Measurements from ENCODE around the gene DIRAS1. TPM values are rescaled to one million over a fixed set of nuclear protein-coding genes. Genes with fewer than 3 reads are reported as not detected.

DIRAS1 gene
- total RNA-seq, 1 donor from 2014 or later = 47.1 TPM

DNA sequence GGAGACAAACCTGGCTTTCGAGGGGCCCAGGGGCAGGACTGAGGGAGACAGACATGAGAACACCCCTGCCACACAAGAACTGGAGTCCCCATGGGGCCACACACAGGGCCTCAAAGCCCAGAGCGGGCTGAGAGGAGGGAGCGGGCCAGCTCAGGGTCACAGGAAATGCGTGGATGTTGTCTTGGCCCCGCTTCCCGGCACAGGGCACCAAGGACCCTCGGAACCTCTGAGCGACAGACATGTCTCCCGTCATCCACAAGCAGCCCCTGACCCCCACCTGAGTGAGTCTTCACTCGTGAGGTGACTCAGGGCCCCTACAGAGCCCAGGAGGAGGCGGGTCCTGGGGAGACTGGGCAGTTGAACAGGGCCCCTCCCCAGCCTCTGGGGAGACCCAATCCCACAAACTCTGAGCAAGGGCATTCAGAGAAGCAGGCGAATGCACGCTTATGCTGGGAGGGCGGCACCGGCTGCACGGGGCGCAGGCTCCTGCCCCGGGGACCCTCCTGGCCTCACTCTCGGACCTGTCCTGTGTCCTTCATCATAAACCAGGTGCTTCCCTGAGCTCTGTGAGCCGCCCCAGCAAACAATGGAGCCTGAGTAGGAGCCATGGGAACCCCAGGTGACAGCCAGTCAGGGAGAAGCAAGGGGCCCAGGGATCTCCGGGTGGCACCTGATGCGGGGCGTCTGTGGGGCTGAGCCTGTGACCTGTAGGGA lies 41.8 kb upstream of the DIRAS1 start:
- no peak for DNase-seq
- no peaks in the 10 kb centered on the region for H3K27me3 Mint-ChIP-seq (ENCODE audit: unreplicated experiment)
- H3K36me3 Mint-ChIP-seq (ENCODE audit: unreplicated experiment) = no peaks in the 10 kb centered on the region
- no peak overlapping the region for H3K27ac Mint-ChIP-seq (ENCODE audit: unreplicated experiment)
- no peak overlapping the region for H3K4me3 Mint-ChIP-seq (ENCODE audit: unreplicated experiment)
- H3K9me3 Mint-ChIP-seq (ENCODE audit: unreplicated experiment) = peaks cover 5% of the 10 kb centered on the region
- no peaks in the 10 kb centered on the region for H3K4me1 Mint-ChIP-seq (ENCODE audit: low read depth, unreplicated experiment)
- TF ChIP-seq, protein P1, sequence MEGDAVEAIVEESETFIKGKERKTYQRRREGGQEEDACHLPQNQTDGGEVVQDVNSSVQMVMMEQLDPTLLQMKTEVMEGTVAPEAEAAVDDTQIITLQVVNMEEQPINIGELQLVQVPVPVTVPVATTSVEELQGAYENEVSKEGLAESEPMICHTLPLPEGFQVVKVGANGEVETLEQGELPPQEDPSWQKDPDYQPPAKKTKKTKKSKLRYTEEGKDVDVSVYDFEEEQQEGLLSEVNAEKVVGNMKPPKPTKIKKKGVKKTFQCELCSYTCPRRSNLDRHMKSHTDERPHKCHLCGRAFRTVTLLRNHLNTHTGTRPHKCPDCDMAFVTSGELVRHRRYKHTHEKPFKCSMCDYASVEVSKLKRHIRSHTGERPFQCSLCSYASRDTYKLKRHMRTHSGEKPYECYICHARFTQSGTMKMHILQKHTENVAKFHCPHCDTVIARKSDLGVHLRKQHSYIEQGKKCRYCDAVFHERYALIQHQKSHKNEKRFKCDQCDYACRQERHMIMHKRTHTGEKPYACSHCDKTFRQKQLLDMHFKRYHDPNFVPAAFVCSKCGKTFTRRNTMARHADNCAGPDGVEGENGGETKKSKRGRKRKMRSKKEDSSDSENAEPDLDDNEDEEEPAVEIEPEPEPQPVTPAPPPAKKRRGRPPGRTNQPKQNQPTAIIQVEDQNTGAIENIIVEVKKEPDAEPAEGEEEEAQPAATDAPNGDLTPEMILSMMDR (IDR thresholded peaks at IDR 0.05; ENCODE audit: partially characterized antibody, unreplicated experiment) = no peak

DNA sequence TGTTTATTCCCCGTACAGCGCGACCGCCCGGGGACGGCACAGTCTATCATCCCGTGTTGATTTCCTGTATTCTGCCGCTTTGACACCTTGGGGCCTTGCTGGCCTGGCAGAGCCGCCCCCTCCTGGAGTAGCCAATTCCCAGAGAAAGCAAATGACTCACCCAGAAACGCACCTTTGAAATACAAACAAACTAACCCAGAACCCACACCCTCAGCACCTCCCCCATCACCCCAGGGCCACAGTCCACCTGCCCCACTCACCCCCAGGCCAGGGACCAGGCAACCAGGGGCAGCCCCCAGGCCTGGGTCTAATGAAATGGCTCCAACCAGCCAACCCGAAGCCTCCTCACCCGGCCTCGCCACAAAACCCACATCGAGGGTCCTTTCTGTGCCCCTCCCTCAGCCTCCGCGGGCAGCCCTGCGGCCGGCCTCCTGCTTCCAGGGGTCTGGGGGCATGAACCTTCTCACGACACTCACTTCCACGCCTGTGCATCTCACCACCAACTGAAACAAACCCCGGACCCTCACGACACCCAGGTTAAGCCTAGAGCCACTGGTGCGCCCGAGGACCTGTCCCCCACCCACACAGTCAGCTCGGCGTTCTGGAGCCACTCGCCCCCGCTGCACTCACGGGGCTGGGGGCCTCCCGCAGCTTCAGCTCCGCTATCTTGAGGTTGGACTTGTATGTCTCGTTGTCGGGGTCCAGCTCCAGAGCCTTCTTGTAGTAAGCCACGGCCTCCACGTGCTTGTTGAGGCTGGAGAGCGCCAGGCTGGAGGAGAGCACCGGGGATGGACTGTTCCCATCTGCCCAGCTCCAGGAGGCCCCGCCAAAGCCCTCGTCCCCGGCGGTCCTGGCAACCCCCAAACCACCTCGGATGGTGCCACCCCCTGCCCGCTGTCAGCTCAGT lies 41.0 kb upstream of the DIRAS1 start:
- Mint-ChIP-seq H3K4me3 (ENCODE audit: unreplicated experiment) (no peak overlapping the region), H3K36me3 (ENCODE audit: unreplicated experiment) (no peaks in the 10 kb centered on the region), H3K4me1 (ENCODE audit: low read depth, unreplicated experiment) (no peaks in the 10 kb centered on the region), H3K27ac (ENCODE audit: unreplicated experiment) (no peak overlapping the region), H3K27me3 (ENCODE audit: unreplicated experiment) (no peaks in the 10 kb centered on the region), H3K9me3 (ENCODE audit: unreplicated experiment) (peaks cover 5% of the 10 kb centered on the region)
- TF ChIP-seq, protein P1 (IDR thresholded peaks at IDR 0.05; ENCODE audit: partially characterized antibody, unreplicated experiment) = no peak
- no peak for DNase-seq

DNA sequence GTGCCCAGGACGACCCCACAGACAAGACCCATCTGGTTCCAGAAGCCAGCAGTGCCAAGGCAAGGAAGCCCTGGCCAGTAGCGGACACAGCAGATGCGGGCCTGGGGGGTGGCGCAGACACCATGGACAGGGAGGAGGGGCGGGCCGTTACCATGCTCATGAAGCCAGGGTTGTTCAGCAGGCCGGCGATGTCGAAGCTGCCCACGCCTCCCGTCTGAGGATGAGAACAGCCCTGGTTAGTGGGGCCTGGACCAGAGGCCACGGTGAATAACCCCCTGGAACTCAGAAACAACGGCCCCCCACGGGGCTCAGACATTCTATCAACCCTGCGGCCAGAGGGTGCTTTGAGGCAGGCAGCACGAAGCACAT lies 40.1 kb upstream of the DIRAS1 start:
- TF ChIP-seq, protein P1 (IDR thresholded peaks at IDR 0.05; ENCODE audit: partially characterized antibody, unreplicated experiment) = no peak
- no peak overlapping the region for H3K27ac Mint-ChIP-seq (ENCODE audit: unreplicated experiment)
- no peaks in the 10 kb centered on the region for H3K27me3 Mint-ChIP-seq (ENCODE audit: unreplicated experiment)
- DNase-seq = no peak
- no peaks in the 10 kb centered on the region for H3K4me1 Mint-ChIP-seq (ENCODE audit: low read depth, unreplicated experiment)
- no peaks in the 10 kb centered on the region for H3K36me3 Mint-ChIP-seq (ENCODE audit: unreplicated experiment)
- H3K9me3 Mint-ChIP-seq (ENCODE audit: unreplicated experiment) = peaks cover 5% of the 10 kb centered on the region
- no peak overlapping the region for H3K4me3 Mint-ChIP-seq (ENCODE audit: unreplicated experiment)

DNA sequence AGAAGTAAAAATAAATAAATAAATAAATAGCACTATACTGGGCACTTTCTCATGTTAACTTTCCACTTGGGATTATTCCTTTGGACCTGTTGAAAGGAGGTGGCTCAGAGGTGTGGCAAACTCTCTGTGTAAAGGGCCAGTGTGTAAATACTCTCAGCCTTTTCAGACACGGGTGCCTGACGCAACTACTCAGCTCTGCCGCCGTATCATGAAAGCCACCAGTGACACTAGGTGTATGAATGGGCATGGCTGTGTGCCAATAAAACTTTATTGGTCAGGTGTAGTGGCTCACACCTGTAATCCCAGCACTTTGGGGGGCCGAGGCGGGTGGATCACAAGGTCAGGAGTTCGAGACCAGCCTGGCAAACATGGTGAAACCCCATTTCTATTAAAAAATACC lies 38.8 kb upstream of the DIRAS1 start:
- no peak for DNase-seq
- Mint-ChIP-seq H3K27ac (ENCODE audit: unreplicated experiment) (no peak overlapping the region), H3K36me3 (ENCODE audit: unreplicated experiment) (no peaks in the 10 kb centered on the region), H3K4me3 (ENCODE audit: unreplicated experiment) (no peak overlapping the region), H3K9me3 (ENCODE audit: unreplicated experiment) (peaks cover 5% of the 10 kb centered on the region), H3K4me1 (ENCODE audit: low read depth, unreplicated experiment) (no peaks in the 10 kb centered on the region), H3K27me3 (ENCODE audit: unreplicated experiment) (peaks cover 2% of the 10 kb centered on the region)
- TF ChIP-seq, protein P1 (IDR thresholded peaks at IDR 0.05; ENCODE audit: partially characterized antibody, unreplicated experiment) = no peak

DNA sequence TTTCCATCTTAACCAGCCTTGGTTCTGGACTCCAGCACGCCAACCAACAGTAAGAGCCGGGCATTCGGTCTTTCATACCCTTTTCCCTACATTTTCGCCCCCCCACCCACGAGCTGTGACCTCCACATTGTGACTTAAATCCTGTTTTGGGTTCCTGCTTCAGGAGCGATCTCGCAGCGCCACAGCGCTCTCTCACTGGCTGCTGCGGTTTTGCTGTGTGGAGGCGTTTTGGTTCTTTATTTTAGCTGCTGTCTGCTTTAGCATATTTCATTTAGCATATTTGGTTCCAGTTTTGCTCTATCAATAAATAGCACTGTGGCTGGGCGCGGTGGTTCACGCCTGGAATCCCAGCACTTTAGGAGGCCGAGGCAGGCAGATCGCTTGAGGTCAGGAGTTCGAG lies 38.2 kb upstream of the DIRAS1 start:
- DNase-seq = no peak
- H3K4me3 Mint-ChIP-seq (ENCODE audit: unreplicated experiment) = no peak overlapping the region
- H3K27ac Mint-ChIP-seq (ENCODE audit: unreplicated experiment) = no peak overlapping the region
- peaks cover 2% of the 10 kb centered on the region for H3K27me3 Mint-ChIP-seq (ENCODE audit: unreplicated experiment)
- TF ChIP-seq, protein P1 (IDR thresholded peaks at IDR 0.05; ENCODE audit: partially characterized antibody, unreplicated experiment) = no peak
- no peaks in the 10 kb centered on the region for H3K4me1 Mint-ChIP-seq (ENCODE audit: low read depth, unreplicated experiment)
- peaks cover 5% of the 10 kb centered on the region for H3K9me3 Mint-ChIP-seq (ENCODE audit: unreplicated experiment)
- no peaks in the 10 kb centered on the region for H3K36me3 Mint-ChIP-seq (ENCODE audit: unreplicated experiment)
